Measurements from ENCODE around the gene STX2.

- TF ChIP-seq, protein P1, sequence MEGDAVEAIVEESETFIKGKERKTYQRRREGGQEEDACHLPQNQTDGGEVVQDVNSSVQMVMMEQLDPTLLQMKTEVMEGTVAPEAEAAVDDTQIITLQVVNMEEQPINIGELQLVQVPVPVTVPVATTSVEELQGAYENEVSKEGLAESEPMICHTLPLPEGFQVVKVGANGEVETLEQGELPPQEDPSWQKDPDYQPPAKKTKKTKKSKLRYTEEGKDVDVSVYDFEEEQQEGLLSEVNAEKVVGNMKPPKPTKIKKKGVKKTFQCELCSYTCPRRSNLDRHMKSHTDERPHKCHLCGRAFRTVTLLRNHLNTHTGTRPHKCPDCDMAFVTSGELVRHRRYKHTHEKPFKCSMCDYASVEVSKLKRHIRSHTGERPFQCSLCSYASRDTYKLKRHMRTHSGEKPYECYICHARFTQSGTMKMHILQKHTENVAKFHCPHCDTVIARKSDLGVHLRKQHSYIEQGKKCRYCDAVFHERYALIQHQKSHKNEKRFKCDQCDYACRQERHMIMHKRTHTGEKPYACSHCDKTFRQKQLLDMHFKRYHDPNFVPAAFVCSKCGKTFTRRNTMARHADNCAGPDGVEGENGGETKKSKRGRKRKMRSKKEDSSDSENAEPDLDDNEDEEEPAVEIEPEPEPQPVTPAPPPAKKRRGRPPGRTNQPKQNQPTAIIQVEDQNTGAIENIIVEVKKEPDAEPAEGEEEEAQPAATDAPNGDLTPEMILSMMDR (IDR thresholded peaks at IDR 0.05) = no peak
- no peak for TF ChIP-seq POLR2A (IDR thresholded peaks at IDR 0.05)
Measured at GRCh38 chr12:130805635-130806034, 33.4 kb downstream of the STX2 start.

All from testis (tissue), 2 donors.